ENCODE measurements around the gene HSP90AB1. TPM values are rescaled to one million over a fixed set of nuclear protein-coding genes. Genes with fewer than 3 reads are reported as not detected.
A peak's percentile ranks its signal among the peaks of the same experiment; 100 is the strongest.

Gene HSP90AB1
- polyA plus RNA-seq, 3 donors: 119 to 242 (median 145) TPM

- WGBS (ENCODE audit: insufficient coverage): 81% methylated on average over 57 of the region's 59 CpGs
Observed at GRCh38 chr6:44275271-44275748, 28.4 kb downstream of the HSP90AB1 start.

More at GRCh38 chr6:44275271-44275748, 28.4 kb downstream of the HSP90AB1 start:
- Histone ChIP-seq H3K27ac (ENCODE audit: low read depth in 1 of 2, low read length in 2 of 2) (no peak overlapping the region), H3K9me3 (replicated peaks in 1 of 2; ENCODE audit: control insufficient read depth in 1 of 2, insufficient read depth in 1 of 2, low read length in 2 of 2) (peaks cover 0 to 14% of the 10 kb centered on the region in 2 donors), H3K4me1 (ENCODE audit: control insufficient read depth in 1 of 2, insufficient read depth in 2 of 2, low read length in 2 of 2) (peaks cover 0 to 7% of the 10 kb centered on the region in 2 donors), H3K4me2 (replicated peaks; ENCODE audit: extremely low read depth, low read length, poor library complexity, severe bottlenecking) (no peak overlapping the region), H3K79me2 (ENCODE audit: insufficient read depth, low read length) (no peaks in the 10 kb centered on the region), H3K27me3 (ENCODE audit: control insufficient read depth in 2 of 2, insufficient read depth in 2 of 2, low read length in 2 of 2) (peaks cover 33 to 85% of the 10 kb centered on the region in 2 donors), H3K4me3 (replicated peaks in 1 of 3; ENCODE audit: low read depth in 2 of 3, low read length in 3 of 3) (no peak overlapping the region), H3K36me3 (replicated peaks in 1 of 2; ENCODE audit: control insufficient read depth in 1 of 2, insufficient read depth in 2 of 2, low read length in 2 of 2) (no peaks in the 10 kb centered on the region), H3K9ac (ENCODE audit: insufficient read depth, low read length, poor library complexity, severe bottlenecking) (no peak overlapping the region), H4K20me1 (ENCODE audit: insufficient read depth, low read length) (no peaks in the 10 kb centered on the region), H2AFZ (ENCODE audit: insufficient read depth, low read depth, low read length, poor library complexity, severe bottlenecking) (no peak overlapping the region)
- H3K27me3 Mint-ChIP-seq (ENCODE audit: low read depth in 3 of 3): peaks cover 61 to 89% (median 73%) of the 10 kb centered on the region in 3 donors
- DNase-seq: no peak
- H3K27ac Mint-ChIP-seq: no peak overlapping the region
- peaks cover 0 to 17% (median 4%) of the 10 kb centered on the region in 7 donors for H3K9me3 Mint-ChIP-seq
- TF ChIP-seq CTCF (IDR thresholded peaks at IDR 0.05): no peak
- peak overlapping the region in 1 of 2 donors; percentile 62 for H3K4me3 Mint-ChIP-seq
- H3K36me3 Mint-ChIP-seq: peaks cover 0 to 6% of the 10 kb centered on the region in 2 donors
- intact Hi-C loops (cut with micrococcal nuclease): no loop called here
- H3K4me1 Mint-ChIP-seq: peaks cover 10% of the 10 kb centered on the region

Data from CD14-positive monocyte (primary cell).